Measurements from ENCODE around the gene FOXK2. TPM values are rescaled to one million over a fixed set of nuclear protein-coding genes. Genes with fewer than 3 reads are reported as not detected.

FOXK2 gene
- total RNA-seq, 1 donor from 2014 or later = 42.5 TPM

DNA sequence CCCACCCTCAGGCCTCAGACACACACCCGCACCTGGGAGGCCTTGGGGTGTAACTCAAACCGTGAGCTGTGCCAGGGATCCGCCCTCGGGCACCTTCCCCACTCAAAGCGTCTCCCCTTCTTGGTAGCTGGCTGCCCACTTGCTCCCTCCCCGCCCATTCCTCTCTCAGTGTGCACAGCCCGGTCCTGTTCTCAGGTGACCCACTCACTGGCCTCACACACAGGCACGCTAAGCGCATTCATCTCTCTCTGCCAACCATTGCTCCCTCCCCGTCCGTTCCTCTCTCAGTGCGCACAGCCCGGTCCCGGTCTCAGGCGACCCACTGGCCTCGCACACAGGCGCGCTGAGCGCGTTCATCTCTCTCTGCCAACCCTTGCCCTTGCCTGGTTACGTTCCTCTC, 107.9 kb downstream of the FOXK2 start:
- H3K36me3 ChIP-seq (ENCODE audit: control insufficient read depth, insufficient read depth, low read length) = peaks cover 6% of the 10 kb centered on the region
- TF ChIP-seq, protein P1, sequence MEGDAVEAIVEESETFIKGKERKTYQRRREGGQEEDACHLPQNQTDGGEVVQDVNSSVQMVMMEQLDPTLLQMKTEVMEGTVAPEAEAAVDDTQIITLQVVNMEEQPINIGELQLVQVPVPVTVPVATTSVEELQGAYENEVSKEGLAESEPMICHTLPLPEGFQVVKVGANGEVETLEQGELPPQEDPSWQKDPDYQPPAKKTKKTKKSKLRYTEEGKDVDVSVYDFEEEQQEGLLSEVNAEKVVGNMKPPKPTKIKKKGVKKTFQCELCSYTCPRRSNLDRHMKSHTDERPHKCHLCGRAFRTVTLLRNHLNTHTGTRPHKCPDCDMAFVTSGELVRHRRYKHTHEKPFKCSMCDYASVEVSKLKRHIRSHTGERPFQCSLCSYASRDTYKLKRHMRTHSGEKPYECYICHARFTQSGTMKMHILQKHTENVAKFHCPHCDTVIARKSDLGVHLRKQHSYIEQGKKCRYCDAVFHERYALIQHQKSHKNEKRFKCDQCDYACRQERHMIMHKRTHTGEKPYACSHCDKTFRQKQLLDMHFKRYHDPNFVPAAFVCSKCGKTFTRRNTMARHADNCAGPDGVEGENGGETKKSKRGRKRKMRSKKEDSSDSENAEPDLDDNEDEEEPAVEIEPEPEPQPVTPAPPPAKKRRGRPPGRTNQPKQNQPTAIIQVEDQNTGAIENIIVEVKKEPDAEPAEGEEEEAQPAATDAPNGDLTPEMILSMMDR (IDR thresholded peaks at IDR 0.05; ENCODE audit: insufficient read depth, low read length, poor library complexity, severe bottlenecking) = no peak
- no peaks in the 10 kb centered on the region for H3K27me3 ChIP-seq (ENCODE audit: control insufficient read depth, insufficient read depth, low read length)
- no peak for DNase-seq (ENCODE audit: low read depth)
- H3K4me3 ChIP-seq (ENCODE audit: low read depth, low read length) = no peak overlapping the region

DNA sequence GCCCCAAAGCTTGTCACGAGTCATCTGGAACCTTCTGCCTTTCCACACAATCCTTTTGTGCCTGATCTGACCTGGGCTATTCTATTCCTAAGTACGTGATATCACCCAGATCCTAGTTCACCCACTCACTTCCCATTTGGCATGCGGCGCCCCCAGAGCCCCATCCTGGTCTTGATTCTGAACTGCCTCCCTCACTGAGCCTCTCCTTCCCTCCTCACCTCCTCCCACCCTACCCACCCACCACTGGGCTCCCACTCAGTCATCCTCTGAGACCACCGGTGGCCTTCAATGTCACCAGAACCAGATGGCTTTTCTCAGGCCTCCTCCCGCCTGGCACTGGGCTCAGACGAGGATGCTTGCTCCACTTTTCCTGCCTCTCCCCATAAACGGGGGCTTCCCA, 110.2 kb downstream of the FOXK2 start:
- no peak for DNase-seq (ENCODE audit: low read depth)
- TF ChIP-seq, protein P1 (IDR thresholded peaks at IDR 0.05; ENCODE audit: insufficient read depth, low read length, poor library complexity, severe bottlenecking) = no peak
- Histone ChIP-seq H3K36me3 (ENCODE audit: control insufficient read depth, insufficient read depth, low read length) (peaks cover 5% of the 10 kb centered on the region), H3K4me3 (ENCODE audit: low read depth, low read length) (no peak overlapping the region), H3K27me3 (ENCODE audit: control insufficient read depth, insufficient read depth, low read length) (no peaks in the 10 kb centered on the region)

DNA sequence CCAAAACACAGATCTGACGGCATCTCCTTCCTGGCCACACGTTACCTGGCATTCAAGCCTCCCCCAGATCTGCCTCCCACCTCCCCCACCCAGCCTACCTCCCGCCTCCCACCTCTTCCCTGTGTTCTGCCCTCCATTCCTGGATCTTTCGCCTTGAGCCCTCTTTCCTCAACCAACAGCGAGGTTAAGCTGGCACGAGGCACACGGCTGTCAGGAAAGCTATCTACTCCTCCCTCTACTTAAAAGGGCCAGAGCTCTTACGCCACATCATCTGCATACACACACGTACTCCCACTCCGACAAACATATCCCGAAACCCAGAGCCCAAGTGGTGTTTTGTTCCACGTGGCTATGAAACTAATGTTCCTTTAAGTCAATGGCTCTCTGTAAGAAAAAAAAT, 110.7 kb downstream of the FOXK2 start:
- H3K4me3 ChIP-seq (ENCODE audit: low read depth, low read length) = no peak overlapping the region
- TF ChIP-seq, protein P1 (IDR thresholded peaks at IDR 0.05; ENCODE audit: insufficient read depth, low read length, poor library complexity, severe bottlenecking) = no peak
- H3K27me3 ChIP-seq (ENCODE audit: control insufficient read depth, insufficient read depth, low read length) = no peaks in the 10 kb centered on the region
- DNase-seq (ENCODE audit: low read depth) = no peak
- peaks cover 2% of the 10 kb centered on the region for H3K36me3 ChIP-seq (ENCODE audit: control insufficient read depth, insufficient read depth, low read length)

DNA sequence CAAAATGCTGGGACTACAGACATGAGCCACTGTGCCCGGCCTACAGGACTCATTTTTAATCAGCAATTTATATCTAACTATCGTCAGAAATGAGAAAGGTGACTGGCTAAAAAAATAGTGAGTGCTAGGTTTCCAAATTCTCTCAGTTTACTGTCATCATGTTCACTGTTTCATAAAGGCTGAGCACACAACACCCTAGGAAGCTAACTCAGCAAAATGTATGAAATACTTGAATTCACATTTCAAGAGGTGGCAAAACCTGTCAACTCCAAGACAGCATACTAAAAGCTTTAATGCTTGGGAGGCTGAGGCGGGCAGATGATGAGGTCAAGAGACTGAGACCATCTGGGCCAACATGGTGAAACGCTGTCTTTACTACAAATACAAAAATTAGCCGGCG, 112.0 kb downstream of the FOXK2 start:
- peaks cover 2% of the 10 kb centered on the region for H3K36me3 ChIP-seq (ENCODE audit: control insufficient read depth, insufficient read depth, low read length)
- no peaks in the 10 kb centered on the region for H3K27me3 ChIP-seq (ENCODE audit: control insufficient read depth, insufficient read depth, low read length)
- DNase-seq (ENCODE audit: low read depth) = no peak
- H3K4me3 ChIP-seq (ENCODE audit: low read depth, low read length) = no peak overlapping the region
- TF ChIP-seq, protein P1 (IDR thresholded peaks at IDR 0.05; ENCODE audit: insufficient read depth, low read length, poor library complexity, severe bottlenecking) = no peak

DNA sequence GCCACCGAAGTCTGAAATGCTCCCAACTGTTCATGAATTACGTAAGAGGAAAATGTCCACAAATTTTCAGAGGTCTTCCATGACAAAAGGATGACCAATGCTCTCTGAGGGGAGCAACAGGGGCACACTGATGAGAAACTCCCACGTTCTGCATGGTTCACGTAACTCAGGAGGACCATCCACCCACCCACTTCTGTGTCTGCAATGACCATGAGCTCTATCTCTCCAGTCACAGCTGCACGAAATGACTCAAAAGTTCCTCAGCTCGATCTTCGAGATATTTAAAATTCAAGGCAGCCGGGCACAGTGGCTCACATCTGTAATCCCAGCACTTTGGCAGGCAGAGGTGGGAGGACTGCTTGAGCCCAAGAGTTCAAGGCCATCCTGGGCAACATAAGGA, 112.9 kb downstream of the FOXK2 start:
- TF ChIP-seq, protein P1 (IDR thresholded peaks at IDR 0.05; ENCODE audit: insufficient read depth, low read length, poor library complexity, severe bottlenecking) = no peak
- Histone ChIP-seq H3K4me3 (ENCODE audit: low read depth, low read length) (no peak overlapping the region), H3K27me3 (ENCODE audit: control insufficient read depth, insufficient read depth, low read length) (no peaks in the 10 kb centered on the region), H3K36me3 (ENCODE audit: control insufficient read depth, insufficient read depth, low read length) (peaks cover 2% of the 10 kb centered on the region)
- DNase-seq (ENCODE audit: low read depth) = no peak

DNA sequence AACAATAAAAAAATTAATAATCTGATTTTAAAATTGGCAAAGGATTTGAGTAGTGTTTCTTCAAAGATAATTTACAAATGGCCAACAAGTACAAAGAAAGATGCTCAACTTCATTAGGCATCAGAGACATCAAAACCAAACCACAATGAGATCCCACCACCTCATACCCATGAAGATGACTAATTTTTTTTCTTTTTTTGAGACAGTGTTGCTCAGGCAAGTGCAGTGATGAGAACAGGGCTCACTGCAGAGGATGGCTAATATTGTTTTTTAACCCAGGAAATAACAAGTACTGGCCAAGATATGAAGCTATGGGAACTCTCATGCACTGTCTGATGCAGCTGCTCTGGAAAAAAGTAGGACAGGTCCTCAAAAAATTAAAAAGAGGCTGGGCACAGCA, 113.8 kb downstream of the FOXK2 start:
- TF ChIP-seq, protein P1 (IDR thresholded peaks at IDR 0.05; ENCODE audit: insufficient read depth, low read length, poor library complexity, severe bottlenecking) = no peak
- Histone ChIP-seq H3K27me3 (ENCODE audit: control insufficient read depth, insufficient read depth, low read length) (no peaks in the 10 kb centered on the region), H3K36me3 (ENCODE audit: control insufficient read depth, insufficient read depth, low read length) (no peaks in the 10 kb centered on the region), H3K4me3 (ENCODE audit: low read depth, low read length) (no peak overlapping the region)
- DNase-seq (ENCODE audit: low read depth) = no peak

Data from kidney epithelial cell (primary cell).